Left cardiac atrium (tissue), 4 donors: Measurements from ENCODE around the gene CCDC17. TPM values are rescaled to one million over a fixed set of nuclear protein-coding genes. Genes with fewer than 3 reads are reported as not detected.

Experiments
- ATAC-seq, 2 donors: fragments of 200-7000 bp; cut with Tn5 transposase; one replicate each; pipeline ENCODE4 v1.9.1; 2020; ENCODE audit warnings: mild to moderate bottlenecking in 2 of 2, moderate library complexity in 2 of 2
- DNase-seq: peaks from one replicate; pipeline ENCODE4 v3.0.0-alpha.2; 2020
- intact Hi-C, 2 donors: fragments of 100-400 bp; cut with DNase I; formaldehyde crosslinking; loops; one replicate each; pipeline versions ENCODE4 v1.14.1 to v1.15.1; 2022 to 2023
- long read RNA-seq: library from polyadenylated mRNA; unstranded; transcript quantifications from one replicate; pipeline ENCODE4 v2.0.0, GENCODE V29; 2021
- total RNA-seq, 2 donors: library from RNA; stranded (reverse); fragmentation: NEBNext Ultra II Directional; extraction: Animal tissue kit (Norgen Biotek cat#: 25700); gene quantifications; one replicate each; pipeline ENCODE4 v1.2.1, GENCODE V29; 2021
- donor health status: DM: no; HTN: yes; CAD: no.
- donor health status: DM: no; HTN: yes; CAD: no; lungs with severe emphysema.
- donor health status: DM: yes; HTN: yes; CAD: no.
- donor health status: Dilated cardiomyopathy.

CCDC17 gene
- total RNA-seq = 1 to 10 TPM in 1 of 2 donors, under 1 TPM in 1; 0.44 to 1.2 TPM
- long read RNA-seq = 0 reads

DNA sequence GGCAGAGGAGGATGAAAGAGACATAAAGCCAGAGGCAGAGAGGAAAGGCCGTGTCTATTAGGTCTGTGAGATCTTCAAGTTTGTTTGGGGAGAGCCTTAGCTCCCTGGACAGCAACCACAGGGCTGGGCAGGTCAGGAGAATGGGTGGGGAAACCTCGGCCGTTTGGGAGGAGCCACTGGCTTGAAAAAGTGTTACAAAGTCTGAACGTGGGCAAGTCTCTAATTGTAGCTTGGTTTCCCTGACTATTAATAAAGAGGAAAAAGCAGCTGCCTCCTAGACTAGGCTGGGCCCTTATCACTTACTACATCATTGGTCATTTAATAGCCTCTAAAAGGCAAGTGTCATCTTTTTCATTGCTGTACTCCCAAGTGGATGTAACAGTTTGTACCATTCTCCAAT, at the start of gene CCDC17:
Gene CCDC17, minus strand, starts transcription at position 83 of the 400 bp plus-strand sequence. CDS start 145 bp downstream, outside the sequence.
- intact Hi-C loops = no loop called here
- DNase-seq (no peak), ATAC-seq (peak in 1 of 2 donors; percentile 6)

DNA sequence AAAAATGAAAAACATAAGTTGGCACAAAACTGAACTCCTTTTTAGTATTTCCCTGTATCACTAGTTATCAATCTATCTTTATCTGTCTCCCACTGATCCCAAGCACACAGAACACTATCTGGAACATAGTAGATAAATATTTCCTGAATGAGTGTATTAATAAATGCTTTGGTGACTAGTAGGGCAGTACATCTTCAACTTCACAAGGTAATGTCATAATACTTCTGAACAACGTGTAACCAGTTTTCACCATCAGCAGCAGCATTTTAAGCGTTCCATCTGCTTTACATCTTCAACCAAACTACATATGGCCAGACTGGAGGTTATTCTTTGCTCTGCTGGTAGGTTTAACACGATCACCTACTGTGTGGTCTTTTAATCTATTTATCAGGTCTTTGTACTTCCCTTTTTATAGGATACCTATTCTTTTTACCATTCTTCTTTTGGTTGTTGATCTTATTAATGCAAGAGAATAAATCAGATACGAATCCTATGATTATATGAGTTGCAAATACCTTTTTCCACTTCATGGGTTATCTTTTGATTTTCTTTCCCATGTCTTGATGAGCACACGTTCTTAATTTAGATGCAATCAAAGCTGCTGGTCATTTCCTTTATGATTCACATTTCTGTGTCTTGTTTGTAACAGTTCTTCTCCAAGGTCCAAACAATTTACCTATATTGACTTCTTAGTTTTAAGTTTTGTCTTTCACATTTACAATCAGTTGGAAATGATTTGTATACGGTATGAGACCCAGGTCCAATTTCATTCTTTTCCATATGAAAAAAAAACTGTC, 46.2 kb upstream of the CCDC17 start:
- ATAC-seq = no peak
- intact Hi-C loops = no loop called here

DNA sequence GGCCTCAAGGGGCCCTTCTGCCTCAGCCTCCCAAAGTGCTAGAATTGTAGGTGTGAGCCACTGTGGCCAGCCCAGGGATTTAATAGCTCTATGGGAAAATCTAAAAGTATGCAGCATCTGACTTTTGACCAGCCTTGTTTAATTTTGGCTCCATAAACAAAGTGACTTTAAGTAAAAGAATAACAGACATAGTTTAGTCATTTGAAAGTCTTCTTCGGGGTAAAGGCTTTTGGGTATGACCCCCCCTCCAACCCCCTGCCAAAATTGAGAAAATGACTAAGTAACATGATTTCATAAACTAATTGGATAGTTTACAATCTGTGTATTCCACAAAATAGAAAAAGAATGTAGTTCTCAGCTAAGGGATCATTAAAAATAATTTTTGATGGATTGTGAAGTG, 45.5 kb upstream of the CCDC17 start:
- DNase-seq (no peak), ATAC-seq (no peak)
- intact Hi-C loops = no loop called here

More for the DNA sequence above, 46.2 kb upstream of the CCDC17 start:
- DNase-seq = no peak

DNA sequence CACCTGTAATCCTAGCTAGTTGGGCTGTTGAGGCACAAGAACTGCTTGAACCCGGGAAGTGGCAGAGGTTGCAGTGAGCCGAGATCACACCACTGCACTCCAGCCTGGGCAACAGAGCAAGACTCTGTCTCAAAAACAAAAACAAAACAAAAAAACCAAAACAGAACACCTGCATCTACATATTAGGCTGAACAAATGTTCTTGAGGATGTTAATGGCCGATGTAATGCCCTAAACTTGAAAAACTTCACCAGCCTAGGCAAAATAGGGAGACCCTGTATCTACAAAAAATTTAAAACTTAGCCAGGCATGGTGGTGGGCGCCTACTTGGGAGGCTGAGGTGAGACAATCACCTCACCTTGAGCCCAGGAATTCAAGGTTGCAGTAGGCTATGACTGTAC, 44.7 kb upstream of the CCDC17 start:
- intact Hi-C loops = no loop called here
- ATAC-seq = no peak

DNA sequence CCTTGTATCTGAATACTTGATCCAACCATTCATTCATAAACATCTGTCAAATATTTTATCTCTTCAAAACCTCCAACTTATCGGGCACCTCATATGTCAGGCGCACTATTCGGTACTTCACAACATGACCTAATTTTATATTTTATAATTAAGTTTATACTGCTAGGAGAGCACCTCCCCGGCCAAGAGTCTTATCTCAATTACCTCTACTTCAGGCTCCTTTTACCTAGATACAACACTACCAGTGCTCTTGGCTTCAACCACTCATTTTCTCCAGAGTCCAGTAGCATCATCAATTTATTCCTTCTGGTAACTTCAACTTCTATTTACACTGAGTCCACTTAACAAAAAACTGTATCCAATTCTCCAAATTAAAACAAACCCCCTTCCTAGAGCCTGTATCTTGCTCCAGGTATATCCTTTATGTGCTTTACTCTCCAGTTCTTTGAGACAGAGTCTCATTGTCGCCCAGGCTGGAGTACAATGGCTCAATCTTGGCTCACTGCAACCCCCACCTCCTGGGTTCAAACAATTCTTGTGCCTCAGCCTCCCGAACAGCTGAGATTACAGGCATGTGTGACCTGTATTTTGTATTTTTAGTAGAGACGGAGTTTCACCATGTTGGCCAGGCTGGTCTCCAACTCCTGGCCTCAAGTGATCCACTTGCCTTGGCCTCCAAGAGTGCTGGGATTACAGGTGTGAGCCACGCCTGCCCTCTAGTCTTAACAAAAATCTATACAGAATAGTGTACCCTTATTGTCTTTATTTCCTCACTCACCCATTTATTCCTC, 43.7 kb upstream of the CCDC17 start:
- no peak for ATAC-seq
- DNase-seq = no peak
- intact Hi-C loops = no loop called here

More for the DNA sequence above, 44.7 kb upstream of the CCDC17 start:
- DNase-seq = no peak

DNA sequence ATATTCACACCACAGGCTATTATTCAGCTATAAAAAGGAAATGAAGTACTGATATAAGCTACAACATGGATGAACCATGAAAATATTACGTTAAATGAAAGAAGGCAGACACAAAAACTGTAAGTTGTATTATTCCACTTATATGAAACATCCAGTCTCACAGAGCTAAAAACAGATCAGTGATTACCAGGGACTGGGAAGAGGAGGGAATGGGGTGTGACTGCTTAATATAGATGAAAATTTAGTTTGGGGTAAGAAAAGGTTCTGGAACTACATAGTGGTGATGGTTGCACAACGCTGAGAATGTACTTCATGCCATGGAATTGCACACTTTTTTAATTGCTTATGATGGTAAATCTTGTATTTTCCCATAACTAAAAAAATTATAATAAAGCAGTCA, 43.0 kb upstream of the CCDC17 start:
- ATAC-seq = no peak
- no peak for DNase-seq
- intact Hi-C loops = no loop called here

DNA sequence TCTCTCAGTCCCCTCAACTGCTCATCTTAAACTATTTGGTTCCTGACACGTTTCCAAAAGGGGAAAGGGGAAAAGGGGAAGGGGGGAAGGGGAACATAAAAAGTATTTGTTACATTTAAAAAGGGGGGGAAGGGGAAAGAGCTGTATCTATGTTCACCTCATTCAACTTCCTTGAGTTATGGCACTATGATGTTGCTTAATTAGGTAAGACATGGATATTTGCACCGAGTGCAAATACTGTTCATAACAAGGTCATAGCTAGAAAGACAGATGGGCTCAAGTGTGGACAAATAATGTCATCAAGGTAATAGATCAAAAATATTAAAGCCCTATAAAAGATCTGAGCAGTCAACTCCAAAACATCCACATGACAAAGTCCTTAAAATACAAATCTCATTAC, 36.5 kb upstream of the CCDC17 start:
- no peak for ATAC-seq
- intact Hi-C loops = no loop called here
- DNase-seq = no peak

DNA sequence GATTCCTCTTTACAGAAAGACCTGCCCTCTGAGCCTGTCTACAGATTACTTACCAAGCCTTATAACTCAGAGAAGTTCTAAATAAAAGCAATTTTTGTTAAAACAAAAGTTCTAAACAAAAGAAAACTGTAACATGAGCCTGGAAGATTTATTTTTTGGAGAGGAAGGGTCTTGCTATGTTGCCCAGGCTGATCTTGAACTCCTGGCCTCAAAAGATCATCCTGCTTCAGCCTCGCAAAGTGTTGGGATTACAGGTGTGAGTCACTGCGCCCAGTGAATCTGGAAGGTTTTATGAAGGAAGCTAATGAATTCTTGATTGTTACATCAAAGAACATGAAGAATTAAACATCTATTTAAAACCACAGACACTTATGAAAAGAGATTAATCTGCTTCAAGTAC, 35.4 kb upstream of the CCDC17 start:
- ATAC-seq (no peak), DNase-seq (no peak)
- intact Hi-C loops = no loop called here

DNA sequence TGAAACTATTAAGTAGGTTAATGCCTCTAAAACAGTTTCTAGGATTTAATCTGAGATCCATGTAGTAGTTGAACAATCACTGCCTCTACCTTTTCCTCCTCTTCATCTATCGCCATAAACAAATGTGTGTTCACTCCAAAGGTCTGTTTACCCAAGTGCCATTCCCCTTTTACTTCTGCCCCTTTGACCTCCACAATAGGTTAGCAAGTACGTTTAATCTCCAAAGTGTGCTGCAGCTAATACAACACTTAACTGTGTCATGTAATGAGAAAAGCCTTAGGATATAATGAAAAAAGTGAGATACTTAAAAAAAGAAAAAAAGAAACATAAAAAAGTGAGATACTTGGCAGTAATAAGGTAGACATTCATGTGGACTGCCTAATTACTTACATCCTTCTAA, 34.3 kb upstream of the CCDC17 start:
- ATAC-seq (no peak), DNase-seq (no peak)
- intact Hi-C loops = no loop called here

DNA sequence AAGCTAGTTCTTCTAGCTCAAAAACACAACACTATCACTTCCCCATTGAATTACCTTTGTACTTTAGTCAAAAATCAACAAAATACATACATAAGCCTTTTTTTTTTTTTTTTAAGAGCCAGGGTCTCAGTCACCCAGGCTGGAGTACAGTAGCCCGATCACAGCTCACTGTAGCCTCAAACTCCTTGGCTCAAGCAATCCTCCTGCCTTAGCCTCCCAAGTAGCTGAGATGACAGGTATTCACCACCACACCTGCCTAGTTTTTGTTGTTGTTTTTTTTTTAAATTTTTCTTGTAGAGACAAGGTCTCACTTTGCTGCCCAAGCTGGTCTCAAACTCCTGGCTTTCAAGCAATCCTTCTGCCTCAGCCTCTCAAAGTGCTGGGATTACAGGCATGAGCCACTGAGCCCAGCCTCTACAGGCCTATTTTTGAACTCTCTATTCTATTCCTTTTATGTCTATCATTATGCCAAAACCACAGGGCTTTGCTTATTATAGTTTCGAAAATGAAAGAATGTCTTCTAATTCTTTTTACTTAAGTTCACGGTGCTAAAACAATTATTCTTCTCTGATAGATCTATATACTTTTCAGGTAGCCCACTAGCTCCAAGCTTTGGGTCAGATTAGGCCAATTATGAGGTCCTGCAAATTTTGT, 32.8 kb upstream of the CCDC17 start:
- intact Hi-C loops = no loop called here
- DNase-seq (no peak), ATAC-seq (no peak)

DNA sequence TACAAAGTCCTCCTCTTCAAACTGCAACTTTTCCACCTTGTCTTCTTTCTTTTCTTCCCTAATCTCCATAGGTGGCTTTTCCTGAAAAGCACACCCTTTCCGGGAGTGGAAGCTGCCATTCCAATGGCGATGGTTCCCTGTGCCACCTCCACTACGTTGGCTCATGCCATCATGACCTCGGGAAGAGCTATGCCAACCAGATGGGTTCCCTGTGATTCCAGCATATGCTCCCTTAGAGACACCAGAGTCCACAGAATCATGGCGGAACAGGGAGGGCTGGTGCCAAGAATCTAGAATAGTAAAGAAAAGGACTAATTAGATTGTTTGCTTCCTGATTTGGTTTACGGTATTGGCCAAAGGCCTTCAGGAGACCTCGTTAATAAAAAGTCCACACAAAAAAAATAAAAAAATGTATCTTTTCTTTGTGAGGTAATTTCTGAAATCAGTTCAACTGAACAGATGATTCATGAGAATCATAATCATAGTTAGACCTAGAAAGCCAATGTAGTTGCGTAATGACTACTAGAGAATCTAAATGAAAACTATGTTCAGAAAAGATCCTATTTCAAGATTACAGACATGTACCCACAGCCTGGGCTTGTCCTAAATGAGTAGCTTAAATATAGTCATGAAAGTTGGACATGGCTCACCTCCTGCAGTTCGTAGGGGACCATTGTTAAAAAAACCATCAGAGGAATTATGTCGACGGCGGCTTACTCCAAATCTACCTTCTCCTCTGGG, 30.9 kb upstream of the CCDC17 start:
- DNase-seq (no peak), ATAC-seq (no peak)
- intact Hi-C loops = no loop called here

DNA sequence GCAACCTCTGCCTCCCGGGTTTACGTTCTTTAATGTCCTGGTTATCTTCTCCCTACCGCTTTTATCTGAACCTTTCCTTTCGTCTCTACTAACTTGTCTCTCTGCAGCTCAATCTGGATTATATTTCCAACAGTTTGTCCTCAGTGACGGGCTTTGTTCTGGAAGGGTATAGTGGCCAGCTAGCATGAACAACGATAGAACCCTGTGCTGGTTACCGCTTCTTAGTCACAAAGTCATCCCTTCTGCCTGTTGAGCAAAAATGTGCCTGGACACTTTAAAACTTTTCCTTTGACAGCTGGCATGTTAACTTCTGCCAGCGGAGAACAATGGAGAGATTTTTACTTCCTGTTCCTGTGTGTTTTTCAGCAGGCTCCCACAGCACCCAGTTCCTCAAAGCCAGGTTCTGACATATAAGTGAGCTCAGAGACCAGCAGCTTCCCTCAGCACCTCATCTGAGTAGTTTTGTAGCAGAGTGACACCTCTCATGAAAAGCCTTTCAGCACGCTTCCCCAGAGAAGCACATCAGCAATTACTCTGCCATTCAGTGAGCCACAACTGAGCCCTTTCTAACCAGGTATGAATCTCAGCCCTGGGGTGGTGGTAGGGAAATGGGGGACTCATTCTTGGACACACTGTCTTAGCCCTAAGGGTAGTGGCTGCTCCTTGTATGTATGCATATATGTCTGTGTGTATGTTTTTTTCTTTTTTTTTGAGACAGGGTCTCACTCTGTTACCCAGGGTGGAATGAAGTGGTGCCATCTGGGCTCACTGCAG, 23.6 kb upstream of the CCDC17 start:
- intact Hi-C loops = no loop called here
- peak; percentile 15 to 64 for ATAC-seq
- DNase-seq = no peak

DNA sequence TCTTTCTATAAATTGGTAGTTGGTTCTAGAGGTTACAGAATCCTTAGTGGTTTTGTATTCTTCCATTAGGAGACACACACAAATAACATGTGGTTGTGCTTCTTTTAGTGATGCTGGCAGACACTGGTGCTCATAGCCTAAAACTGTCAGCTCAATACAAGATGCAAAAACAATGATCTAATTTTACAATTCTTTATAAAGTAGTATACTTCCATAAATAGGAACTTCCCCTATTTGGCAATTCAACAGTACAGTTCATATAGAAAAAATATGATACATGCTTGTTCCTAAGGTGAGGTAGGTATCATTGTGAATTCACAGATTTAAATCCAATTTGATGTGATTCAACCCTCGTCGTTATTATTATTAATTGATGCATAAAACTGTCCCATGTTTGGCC, 20.8 kb upstream of the CCDC17 start:
- intact Hi-C loops = no loop called here
- no peak for DNase-seq

DNA sequence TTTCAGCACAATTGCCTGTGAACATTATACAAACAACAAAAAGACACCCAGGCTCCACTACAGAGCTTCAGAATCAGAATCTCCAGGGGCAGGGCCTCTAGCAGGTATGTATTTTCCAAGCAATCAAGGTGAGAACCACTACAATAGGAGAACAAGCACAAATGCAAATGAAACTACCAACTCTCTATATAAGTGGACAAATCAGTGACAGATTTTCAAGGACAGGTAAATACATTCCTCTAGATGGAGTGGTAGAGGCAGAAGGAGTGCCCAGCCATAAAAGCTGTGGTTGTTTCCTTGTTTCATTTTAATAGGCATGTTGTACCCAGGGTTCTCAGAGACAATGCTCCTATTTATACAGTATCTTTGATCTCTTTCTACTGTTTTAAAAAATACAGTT, 20.1 kb upstream of the CCDC17 start:
- ATAC-seq (no peak), DNase-seq (no peak)
- intact Hi-C loops = no loop called here

More for the DNA sequence above, 20.8 kb upstream of the CCDC17 start:
- no peak for ATAC-seq

DNA sequence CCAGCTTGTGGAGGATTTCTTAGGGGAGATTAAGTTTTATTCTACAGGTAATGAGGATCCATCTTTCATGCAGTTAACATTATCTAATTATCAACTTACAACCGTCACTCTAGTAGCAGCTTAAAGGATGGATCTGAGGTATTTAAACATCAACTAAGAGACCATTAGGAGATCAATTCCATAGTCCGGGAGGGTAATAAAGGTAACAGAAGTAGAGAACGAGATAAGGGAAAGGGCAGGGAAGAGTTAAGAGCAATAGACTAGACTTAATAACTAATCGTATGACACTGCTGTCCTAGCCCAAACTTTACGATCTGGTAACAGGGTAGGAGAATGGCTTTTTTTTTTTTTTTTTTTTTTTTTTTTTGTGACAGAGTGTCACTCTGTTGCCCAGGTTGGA, 19.5 kb upstream of the CCDC17 start:
- intact Hi-C loops = no loop called here
- DNase-seq (no peak), ATAC-seq (no peak)

DNA sequence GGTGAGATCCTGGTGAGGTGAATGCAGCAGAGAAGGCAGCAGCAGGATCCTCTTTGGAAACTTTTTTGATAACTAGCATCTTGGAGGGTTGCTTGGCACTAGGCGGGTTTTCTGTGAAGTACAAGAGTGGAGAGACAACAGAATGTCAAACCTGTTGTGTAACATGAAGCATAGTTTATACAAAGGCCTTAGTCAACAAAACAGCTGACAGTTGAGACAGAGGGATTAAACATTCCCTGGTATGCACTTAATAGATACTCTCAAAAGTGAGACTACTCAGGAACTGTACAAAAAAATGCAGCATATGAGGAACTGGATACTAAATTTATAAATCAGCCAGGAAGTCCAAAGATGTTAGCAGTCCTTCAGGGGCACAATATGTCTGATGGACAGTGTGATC, 16.4 kb upstream of the CCDC17 start:
- ATAC-seq = no peak
- no peak for DNase-seq
- intact Hi-C loops = no loop called here

DNA sequence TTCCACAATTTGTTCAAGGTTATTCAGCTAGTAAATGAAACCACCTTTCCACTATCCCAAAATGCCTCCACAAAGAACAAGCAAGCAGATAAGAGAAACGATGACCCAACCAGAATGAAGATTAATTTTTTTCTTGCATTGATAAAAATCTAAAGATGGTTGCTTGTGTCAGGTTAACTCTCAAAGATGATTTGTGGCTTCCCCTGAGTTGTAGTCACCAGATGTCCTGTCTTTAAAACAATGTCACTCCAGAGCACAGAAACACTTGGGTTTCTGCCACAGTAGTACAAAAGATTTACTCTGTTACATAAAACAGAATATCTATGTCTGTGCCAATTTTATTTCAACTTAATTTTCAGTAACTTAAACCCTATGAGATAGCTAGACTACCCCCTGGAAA, 11.4 kb upstream of the CCDC17 start:
- no peak for DNase-seq
- ATAC-seq = no peak
- intact Hi-C loops = no loop called here

DNA sequence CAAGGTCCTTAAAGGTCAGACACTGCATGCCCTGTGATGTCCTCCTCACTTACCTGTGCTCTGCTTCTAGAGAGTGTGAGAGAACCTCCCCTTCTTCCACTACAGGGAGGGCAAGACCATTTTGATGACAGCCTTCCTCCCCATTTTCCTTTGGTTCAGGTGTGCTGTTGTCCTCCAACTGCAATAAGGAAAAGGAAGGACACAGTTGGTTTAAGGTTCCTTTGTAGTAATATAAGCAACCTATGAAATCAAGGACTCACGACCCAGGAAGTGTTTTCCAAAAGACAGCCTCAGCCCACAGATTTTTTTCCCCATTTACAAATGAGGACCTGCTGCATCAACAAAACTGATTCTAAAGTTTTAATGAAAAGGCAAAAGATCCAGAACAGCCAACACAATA, 6.6 kb upstream of the CCDC17 start:
- ATAC-seq (no peak), DNase-seq (no peak)
- intact Hi-C loops = no loop called here

DNA sequence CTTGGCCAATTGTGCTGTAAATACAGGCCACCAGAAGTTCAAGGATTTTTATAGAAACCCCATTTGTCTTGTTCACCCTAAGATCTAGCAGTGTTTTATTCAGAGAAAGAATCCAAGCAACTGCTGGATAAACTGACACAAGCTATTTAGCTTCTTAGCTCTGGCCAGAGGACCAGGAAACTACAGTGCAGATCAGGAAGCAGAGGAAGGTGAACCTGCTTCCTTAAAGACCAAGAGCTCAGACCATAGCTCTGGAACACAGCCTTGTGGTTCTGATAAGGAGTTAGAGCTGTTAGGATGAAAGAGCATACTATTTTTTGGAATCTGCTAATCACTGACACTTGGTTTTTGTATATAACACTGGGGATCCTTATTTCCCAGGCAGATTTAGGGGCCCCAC, 5.2 kb upstream of the CCDC17 start:
- DNase-seq = no peak
- no peak for ATAC-seq
- intact Hi-C loops = no loop called here
